SU-DHL-6 (cell line): ENCODE data around the gene LZTR1.

Experiments used
- H2AFZ ChIP-seq: fragments of 200-600 bp; sonication (generic); 2 replicates; pipeline ENCODE4 v1.6.1; 2014; ENCODE audit warnings: low read depth, mild to moderate bottlenecking, moderate library complexity, mixed read lengths, antibody characterized with exemption, low read length; ENCODE audit not compliant: severe bottlenecking
- H3F3A ChIP-seq: fragments of 200-600 bp; shearing (Covaris generic); 2 replicates; pipeline ENCODE4 v1.6.0; 2016; ENCODE audit warnings: antibody characterized with exemption, mild to moderate bottlenecking; ENCODE audit not compliant: insufficient read depth
- H3K27ac ChIP-seq: fragments of 200-600 bp; sonication (generic); 2 replicates; pipeline ENCODE4 v1.5.1; 2016; ENCODE audit warnings: low read depth, mild to moderate bottlenecking, low read length, moderate library complexity, mixed read lengths
- H3K27me3 ChIP-seq: fragments of 200-600 bp; sonication (generic), shearing (Covaris generic); 2 replicates; pipeline ENCODE4 v1.6.0; 2014; ENCODE audit warnings: mild to moderate bottlenecking, low read length
- H3K36me3 ChIP-seq: fragments of 200-600 bp; sonication (generic); 2 replicates; pipeline ENCODE4 v1.6.1; 2014; ENCODE audit warnings: mild to moderate bottlenecking, low read length, mixed read lengths
- H3K4me2 ChIP-seq: fragments of 300-600, 200-600 bp; shearing (Covaris generic), sonication (generic); 2 replicates; pipeline ENCODE4 v1.6.0; 2014; ENCODE audit warnings: low read length, low read depth, mild to moderate bottlenecking; ENCODE audit not compliant: poor library complexity, severe bottlenecking
- H3K4me3 ChIP-seq: fragments of 200-600 bp; sonication (generic); 2 replicates; pipeline ENCODE4 v1.5.1; 2014; ENCODE audit warnings: antibody characterized with exemption, low read length, mild to moderate bottlenecking, mixed read lengths; ENCODE audit not compliant: insufficient read depth, poor library complexity, severe bottlenecking
- H3K79me2 ChIP-seq: fragments of 200-600 bp; sonication (generic); 2 replicates; pipeline ENCODE4 v1.6.1; 2014; ENCODE audit warnings: mild to moderate bottlenecking, low read length, moderate library complexity; ENCODE audit not compliant: insufficient read depth
- H3K9ac ChIP-seq: fragments of 200-600 bp; sonication (generic); 2 replicates; pipeline ENCODE4 v1.7.0; 2014; ENCODE audit warnings: mild to moderate bottlenecking, low read length
- H3K9me2 ChIP-seq: fragments of 200-600 bp; sonication (generic); replicated peaks from 2 replicates; pipeline ENCODE4 v1.6.1; 2014; ENCODE audit warnings: low read length; ENCODE audit not compliant: insufficient read depth
- H3K9me3 ChIP-seq: fragments of 200-600 bp; sonication (generic); 2 replicates; pipeline ENCODE4 v1.6.1; 2014; ENCODE audit warnings: low read length, mixed read lengths; ENCODE audit not compliant: insufficient read depth
- H4K20me1 ChIP-seq: fragments of 200-600 bp; sonication (generic); 2 replicates; pipeline ENCODE4 v1.6.1; 2014; ENCODE audit warnings: low read depth, mild to moderate bottlenecking, antibody characterized with exemption, low read length, moderate library complexity, mixed read lengths
- EZH2phosphoT487 ChIP-seq: fragments of 200-600 bp; sonication (generic), shearing (Covaris generic); conservative IDR thresholded peaks from 2 replicates; pipeline ENCODE4 v1.6.1; 2018; ENCODE audit warnings: mild to moderate bottlenecking, antibody characterized with exemption, low read length, moderate library complexity, mixed read lengths
- TF ChIP-seq, protein P1 (sequence below): fragments of 200-600 bp; sonication (generic); IDR thresholded peaks from one replicate; pipeline ENCODE4 v1.5.1; 2017; ENCODE audit warnings: antibody characterized with exemption, mild to moderate bottlenecking, low read length, moderate library complexity; ENCODE audit not compliant: insufficient read depth, poor library complexity, severe bottlenecking

LZTR1 gene

DNA sequence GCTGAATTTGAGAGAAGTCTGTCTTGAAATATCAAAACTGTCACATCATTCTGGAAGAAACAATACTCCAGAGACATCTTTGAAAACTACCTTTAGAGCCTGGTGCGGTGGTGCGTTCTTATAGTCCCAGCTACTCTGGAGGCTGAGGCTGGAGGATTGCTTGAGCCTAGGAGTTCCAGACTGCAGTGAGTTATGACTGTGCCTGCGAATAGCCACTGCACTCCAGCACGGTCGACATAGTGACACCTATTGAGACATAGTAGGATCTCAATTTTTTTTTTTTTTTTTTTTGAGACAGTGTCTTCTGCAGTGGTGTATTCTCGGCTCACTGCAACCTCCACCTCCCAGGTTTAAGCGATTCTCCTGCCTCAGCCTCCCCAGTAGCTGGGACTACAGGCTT, 26.5 kb upstream of the LZTR1 start:
- no peaks in the 10 kb centered on the region for H3F3A ChIP-seq
- no peaks in the 10 kb centered on the region for H3K9me2 ChIP-seq
- no peaks in the 10 kb centered on the region for H3K9me3 ChIP-seq
- TF ChIP-seq, protein P1, sequence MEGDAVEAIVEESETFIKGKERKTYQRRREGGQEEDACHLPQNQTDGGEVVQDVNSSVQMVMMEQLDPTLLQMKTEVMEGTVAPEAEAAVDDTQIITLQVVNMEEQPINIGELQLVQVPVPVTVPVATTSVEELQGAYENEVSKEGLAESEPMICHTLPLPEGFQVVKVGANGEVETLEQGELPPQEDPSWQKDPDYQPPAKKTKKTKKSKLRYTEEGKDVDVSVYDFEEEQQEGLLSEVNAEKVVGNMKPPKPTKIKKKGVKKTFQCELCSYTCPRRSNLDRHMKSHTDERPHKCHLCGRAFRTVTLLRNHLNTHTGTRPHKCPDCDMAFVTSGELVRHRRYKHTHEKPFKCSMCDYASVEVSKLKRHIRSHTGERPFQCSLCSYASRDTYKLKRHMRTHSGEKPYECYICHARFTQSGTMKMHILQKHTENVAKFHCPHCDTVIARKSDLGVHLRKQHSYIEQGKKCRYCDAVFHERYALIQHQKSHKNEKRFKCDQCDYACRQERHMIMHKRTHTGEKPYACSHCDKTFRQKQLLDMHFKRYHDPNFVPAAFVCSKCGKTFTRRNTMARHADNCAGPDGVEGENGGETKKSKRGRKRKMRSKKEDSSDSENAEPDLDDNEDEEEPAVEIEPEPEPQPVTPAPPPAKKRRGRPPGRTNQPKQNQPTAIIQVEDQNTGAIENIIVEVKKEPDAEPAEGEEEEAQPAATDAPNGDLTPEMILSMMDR, result no peak
- no peak for TF ChIP-seq EZH2phosphoT487
- H3K27me3 ChIP-seq, result no peaks in the 10 kb centered on the region
- no peaks in the 10 kb centered on the region for H3K79me2 ChIP-seq
- H4K20me1 ChIP-seq, result no peaks in the 10 kb centered on the region
- H3K36me3 ChIP-seq, result no peaks in the 10 kb centered on the region
- no peak overlapping the region for H3K27ac ChIP-seq
- H3K4me2 ChIP-seq, result no peak overlapping the region
- H2AFZ ChIP-seq, result no peak overlapping the region
- no peak overlapping the region for H3K9ac ChIP-seq
- H3K4me3 ChIP-seq, result no peak overlapping the region

GRCh38 chr22:20956258-20957101, 25.6 kb upstream of the LZTR1 start:
- Histone ChIP-seq H3K9me2 (no peaks in the 10 kb centered on the region), H3K79me2 (no peaks in the 10 kb centered on the region), H4K20me1 (no peaks in the 10 kb centered on the region), H3K27ac (no peak overlapping the region), H3F3A (no peaks in the 10 kb centered on the region), H3K4me3 (no peak overlapping the region), H3K27me3 (no peaks in the 10 kb centered on the region), H3K4me2 (no peak overlapping the region), H3K36me3 (no peaks in the 10 kb centered on the region), H3K9me3 (no peaks in the 10 kb centered on the region), H2AFZ (no peak overlapping the region), H3K9ac (no peak overlapping the region)
- TF ChIP-seq, protein P1, result no peak
- TF ChIP-seq EZH2phosphoT487, result no peak

GRCh38 chr22:20957102-20957682, 24.9 kb upstream of the LZTR1 start:
- Histone ChIP-seq H3K27ac (no peak overlapping the region), H3K9me3 (no peaks in the 10 kb centered on the region), H3K4me3 (no peak overlapping the region), H3K36me3 (no peaks in the 10 kb centered on the region), H4K20me1 (no peaks in the 10 kb centered on the region), H2AFZ (no peak overlapping the region), H3K9me2 (no peaks in the 10 kb centered on the region), H3K79me2 (no peaks in the 10 kb centered on the region), H3K27me3 (no peaks in the 10 kb centered on the region), H3K9ac (no peak overlapping the region), H3K4me2 (peak overlapping the region; percentile 10), H3F3A (no peaks in the 10 kb centered on the region)
- no peak for TF ChIP-seq EZH2phosphoT487
- TF ChIP-seq, protein P1, result no peak
